Bronchus fibroblast of lung (primary cell): Measurements from ENCODE around the gene ARNT2. TPM values are rescaled to one million over a fixed set of nuclear protein-coding genes. Genes with fewer than 3 reads are reported as not detected.

Source experiments
- total RNA-seq: library from RNA; depleted of rRNA; stranded (reverse); fragments of >200 nt; gene quantifications from 2 replicates; pipeline ENCODE4 v1.2.3, GENCODE V29; 2015

ARNT2 gene
- total RNA-seq = 8.4 and 9.1 TPM in 2 replicates

DNA sequence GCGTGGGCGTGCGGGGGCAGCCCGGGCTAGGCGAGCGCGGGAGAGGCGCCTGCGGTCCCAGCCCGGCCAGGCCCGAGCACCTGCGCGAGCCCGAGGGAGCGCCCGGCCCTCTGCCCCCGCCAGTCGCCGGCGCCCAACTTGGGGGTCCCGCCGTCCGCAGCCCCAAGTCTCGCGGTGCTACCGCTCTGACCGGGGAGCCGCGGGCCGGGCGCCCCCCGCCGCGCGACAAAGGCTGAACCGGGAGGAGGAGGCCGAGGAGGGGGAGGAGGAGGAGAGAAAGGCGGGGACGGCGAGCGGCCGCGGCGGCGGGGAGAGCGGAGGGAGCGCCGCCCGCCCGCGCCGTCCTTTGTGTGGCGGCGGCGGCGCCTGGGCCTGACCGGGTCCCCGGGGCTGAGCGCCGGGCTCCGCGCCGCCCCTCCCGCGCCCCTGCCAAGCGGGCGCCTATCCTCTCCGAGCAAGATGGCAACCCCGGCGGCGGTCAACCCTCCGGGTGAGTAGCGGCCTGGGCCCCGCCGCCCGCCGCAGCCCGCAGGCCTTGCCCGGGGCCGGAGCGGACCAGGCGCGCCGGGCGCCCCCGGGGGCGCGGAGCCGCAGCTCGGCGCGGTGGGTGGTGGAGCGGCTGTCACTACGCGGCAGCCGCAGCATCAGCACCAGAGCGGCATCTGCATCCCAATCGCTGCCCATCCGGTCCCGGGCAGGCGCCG is at the start of gene ARNT2:
TSS of gene ARNT2 (plus strand) at position 326 of the 704 bp plus-strand sequence. CDS start at position 460, 134 bp downstream.

Other genes with a start within 250 kb of the ARNT2 start
- gene CTXND1, start 152.2 kb upstream of the ARNT2 start, total RNA-seq = not detected in 2 replicates